ENCODE measurements around the gene CYTH1. TPM values are rescaled to one million over a fixed set of nuclear protein-coding genes. Genes with fewer than 3 reads are reported as not detected.

Gene CYTH1
- total RNA-seq, 1 experiment from 2014 or later: 34.3 TPM

- POLR2A ChIA-PET: no interaction called here
- Histone ChIP-seq H3K9me2 (ENCODE audit: insufficient read depth) (no peaks in the 10 kb centered on the region), H3K9me3 (ENCODE audit: control insufficient read depth in 1 of 2, insufficient read depth in 1 of 2, low read depth in 1 of 2, low read length in 2 of 2) (no peaks in the 10 kb centered on the region), H3K27me3 (ENCODE audit: insufficient read depth, low read length) (no peaks in the 10 kb centered on the region; the same call in 1 of the 2 replicates), H3K4me1 (ENCODE audit: control insufficient read depth in 1 of 2, insufficient read depth in 2 of 2, low read length in 2 of 2) (no peaks in the 10 kb centered on the region; a peak in 1 of 4 replicates), H3K79me2 (ENCODE audit: insufficient read depth, low read length) (no peaks in the 10 kb centered on the region), H4K20me1 (ENCODE audit: insufficient read depth) (no peaks in the 10 kb centered on the region), H3K27ac (ENCODE audit: low read depth, low read length) (no peak overlapping the region), H3K4me2 (ENCODE audit: low read length) (no peak overlapping the region), H3K36me3 (ENCODE audit: control insufficient read depth in 1 of 2, insufficient read depth in 2 of 2, low read length in 2 of 2) (no peaks in the 10 kb centered on the region), H3K9ac (ENCODE audit: low read length) (no peak overlapping the region), H3K4me3 (replicated peaks in 1 of 2; ENCODE audit: low read depth in 1 of 2, low read length in 2 of 2) (no peak overlapping the region), H2AFZ (ENCODE audit: low read depth, low read length, poor library complexity, severe bottlenecking) (no peak overlapping the region)
- CTCF ChIA-PET: no interaction called here
- ATAC-seq: no peak; the same call in 1 of the 2 replicates
- TF ChIP-seq FOSL1 (IDR thresholded peaks at IDR 0.05; ENCODE audit: low read depth) (no peak), EZH2 (IDR thresholded peaks at IDR 0.05) (no peak), CBX3 (IDR thresholded peaks at IDR 0.05; ENCODE audit: low read depth) (no peak), ZBTB33 (IDR thresholded peaks at IDR 0.05; ENCODE audit: extremely low read depth, insufficient replicate concordance, low read length) (no peak), ATF3 (IDR thresholded peaks at IDR 0.05) (no peak), ZNF274 (IDR thresholded peaks at IDR 0.05; ENCODE audit: low read depth, low read length) (no peak), ELF1 (IDR thresholded peaks at IDR 0.05; ENCODE audit: borderline replicate concordance, low read depth) (no peak), RAD21 (IDR thresholded peaks at IDR 0.05; ENCODE audit: low read depth) (no peak), ZFX (IDR thresholded peaks at IDR 0.05) (no peak), SRF (IDR thresholded peaks at IDR 0.05; ENCODE audit: low read depth) (no peak), MAX (IDR thresholded peaks at IDR 0.05) (no peak), SIN3A (IDR thresholded peaks at IDR 0.05; ENCODE audit: low read depth) (no peak), TCF7L2 (IDR thresholded peaks at IDR 0.05; ENCODE audit: borderline replicate concordance, extremely low read depth, insufficient read depth, insufficient read length) (no peak), SP1 (IDR thresholded peaks at IDR 0.05; ENCODE audit: low read depth) (no peak), POLR2A (IDR thresholded peaks at IDR 0.05; ENCODE audit: borderline replicate concordance, extremely low read depth, insufficient read depth, insufficient read length) (no peak), POLR2AphosphoS5 (IDR thresholded peaks at IDR 0.05; ENCODE audit: low read depth, low read length) (no peak), EZH2phosphoT487 (IDR thresholded peaks at IDR 0.05; ENCODE audit: borderline replicate concordance) (no peak), EGR1 (IDR thresholded peaks at IDR 0.05; ENCODE audit: low read depth) (no peak)
- TF ChIP-seq, protein P1, sequence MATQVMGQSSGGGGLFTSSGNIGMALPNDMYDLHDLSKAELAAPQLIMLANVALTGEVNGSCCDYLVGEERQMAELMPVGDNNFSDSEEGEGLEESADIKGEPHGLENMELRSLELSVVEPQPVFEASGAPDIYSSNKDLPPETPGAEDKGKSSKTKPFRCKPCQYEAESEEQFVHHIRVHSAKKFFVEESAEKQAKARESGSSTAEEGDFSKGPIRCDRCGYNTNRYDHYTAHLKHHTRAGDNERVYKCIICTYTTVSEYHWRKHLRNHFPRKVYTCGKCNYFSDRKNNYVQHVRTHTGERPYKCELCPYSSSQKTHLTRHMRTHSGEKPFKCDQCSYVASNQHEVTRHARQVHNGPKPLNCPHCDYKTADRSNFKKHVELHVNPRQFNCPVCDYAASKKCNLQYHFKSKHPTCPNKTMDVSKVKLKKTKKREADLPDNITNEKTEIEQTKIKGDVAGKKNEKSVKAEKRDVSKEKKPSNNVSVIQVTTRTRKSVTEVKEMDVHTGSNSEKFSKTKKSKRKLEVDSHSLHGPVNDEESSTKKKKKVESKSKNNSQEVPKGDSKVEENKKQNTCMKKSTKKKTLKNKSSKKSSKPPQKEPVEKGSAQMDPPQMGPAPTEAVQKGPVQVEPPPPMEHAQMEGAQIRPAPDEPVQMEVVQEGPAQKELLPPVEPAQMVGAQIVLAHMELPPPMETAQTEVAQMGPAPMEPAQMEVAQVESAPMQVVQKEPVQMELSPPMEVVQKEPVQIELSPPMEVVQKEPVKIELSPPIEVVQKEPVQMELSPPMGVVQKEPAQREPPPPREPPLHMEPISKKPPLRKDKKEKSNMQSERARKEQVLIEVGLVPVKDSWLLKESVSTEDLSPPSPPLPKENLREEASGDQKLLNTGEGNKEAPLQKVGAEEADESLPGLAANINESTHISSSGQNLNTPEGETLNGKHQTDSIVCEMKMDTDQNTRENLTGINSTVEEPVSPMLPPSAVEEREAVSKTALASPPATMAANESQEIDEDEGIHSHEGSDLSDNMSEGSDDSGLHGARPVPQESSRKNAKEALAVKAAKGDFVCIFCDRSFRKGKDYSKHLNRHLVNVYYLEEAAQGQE (IDR thresholded peaks at IDR 0.05; ENCODE audit: low read depth): no peak
- no peak for DNase-seq (ENCODE audit: low read depth, low spot score)
- RAD21 ChIA-PET (ENCODE audit: low non-redundant PET in 1 of 2, low total read pairs in 2 of 2, uncharacterized antibody in 2 of 2, unreplicated experiment in 2 of 2): no interaction called here
- BruUV-seq (replicated peaks): no TSS peak
- intact Hi-C loops (cut with micrococcal nuclease): no loop called here
These were observed 120.8 kb downstream of the CYTH1 start for GRCh38 chr17:78661093-78661770.

All from HCT116 (cell line).